SK-N-SH (cell line): ENCODE results near the gene LRRC1. TPM values are rescaled to one million over a fixed set of nuclear protein-coding genes. Genes with fewer than 3 reads are reported as not detected.

Experiments used
- CTCF ChIA-PET: fragments of 300-600, 350-600 bp; formaldehyde crosslinking; extraction: SDS; loops from one replicate; lab custom pipeline; 2021; lab: Yijun Ruan, JAX
- POLR2A ChIA-PET: fragments of 350-600 bp; sonication (Branson Sonifier 250); formaldehyde crosslinking; extraction: SDS; loops from one replicate; lab custom pipeline; 2020; ENCODE audit warnings: antibody characterized with exemption, inconsistent platforms; lab: Yijun Ruan, JAX
- DNase-seq: peaks from one replicate; pipeline ENCODE4 v3.0.0; 2012
- H2AFZ ChIP-seq: fragments of 200-600 bp; sonication (generic); 2 replicates; pipeline ENCODE4 v1.8.1; 2016; ENCODE audit warnings: antibody characterized with exemption, mild to moderate bottlenecking, low read depth
- H3F3A ChIP-seq: fragments of 200-600 bp; sonication (generic); replicated peaks from 2 replicates; pipeline ENCODE3; 2016; ENCODE audit warnings: antibody characterized with exemption, mild to moderate bottlenecking; ENCODE audit not compliant: insufficient read depth
- H3K27ac ChIP-seq, 2 experiments: fragments of 200-500 bp in 1 of 2; fragments of 200-600 bp in 1 of 2; sonication (Bioruptor generic) in 1 of 2; sonication (generic), shearing (Covaris generic) in 1 of 2; 2 replicates each; pipeline versions ENCODE4 v1.5.1 to v1.6.1; 2014 to 2016; ENCODE audit warnings: low read depth in 2 of 2, inconsistent platforms in 1 of 2, low read length in 1 of 2, mild to moderate bottlenecking in 1 of 2, mixed read lengths in 1 of 2
- H3K27me3 ChIP-seq: fragments of 200-600 bp; sonication (generic), shearing (Covaris generic); 2 replicates; pipeline ENCODE4 v1.6.1; 2016; ENCODE audit warnings: mixed run types; ENCODE audit not compliant: insufficient read depth
- H3K36me3 ChIP-seq, 2 experiments: fragments of 200-500 bp in 1 of 2; fragments of 200-600 bp in 1 of 2; sonication (Bioruptor generic) in 1 of 2; sonication (generic) in 1 of 2; replicated peaks in 1 of 2; 2 replicates each; pipeline versions ENCODE3 to v1.5.1; 2014 to 2016; ENCODE audit warnings: low read length in 1 of 2, mild to moderate bottlenecking in 1 of 2; ENCODE audit not compliant: insufficient read depth in 2 of 2, control insufficient read depth in 1 of 2
- H3K4me1 ChIP-seq, 2 experiments: fragments of 200-500 bp in 1 of 2; fragments of 200-600 bp in 1 of 2; sonication (Bioruptor generic) in 1 of 2; sonication (generic), shearing (Covaris generic) in 1 of 2; 2 replicates each; pipeline versions ENCODE4 v1.5.1 to v1.6.1; 2014 to 2016; ENCODE audit warnings: low read depth in 1 of 2, low read length in 1 of 2, mixed run types in 1 of 2; ENCODE audit not compliant: insufficient read depth in 2 of 2, control insufficient read depth in 1 of 2
- H3K4me2 ChIP-seq: fragments of 200-600 bp; sonication (generic), shearing (Covaris generic); 2 replicates; pipeline ENCODE4 v1.6.1; 2017; ENCODE audit warnings: mixed run types
- H3K4me3 ChIP-seq, 2 experiments: fragments of 200-500 bp in 1 of 2; fragments of 200-600 bp in 1 of 2; sonication (Bioruptor generic) in 1 of 2; sonication (generic), shearing (Covaris generic) in 1 of 2; 2 replicates each; pipeline versions ENCODE4 v1.5.1 to v1.8.1; 2014 to 2016; ENCODE audit warnings: low read depth in 2 of 2, inconsistent platforms in 1 of 2, low read length in 1 of 2, mild to moderate bottlenecking in 1 of 2, mixed read lengths in 1 of 2, moderate library complexity in 1 of 2
- H3K79me2 ChIP-seq: fragments of 200-600 bp; sonication (generic); 2 replicates; pipeline ENCODE4 v1.8.1; 2017; ENCODE audit warnings: mild to moderate bottlenecking; ENCODE audit not compliant: insufficient read depth
- H3K9ac ChIP-seq: fragments of 200-600 bp; sonication (generic); 2 replicates; pipeline ENCODE4 v1.6.1; 2017; ENCODE audit warnings: mixed run types
- H3K9me2 ChIP-seq: fragments of 200-600 bp; sonication (generic); 2 replicates; pipeline ENCODE4 v1.6.1; 2017; ENCODE audit warnings: mixed run types
- H3K9me3 ChIP-seq: fragments of 200-600 bp; sonication (generic); 2 replicates; pipeline ENCODE4 v1.6.1; 2017; ENCODE audit warnings: mixed run types, mild to moderate bottlenecking, moderate library complexity
- H4K20me1 ChIP-seq: fragments of 200-600 bp; sonication (generic); 2 replicates; pipeline ENCODE4 v1.6.1; 2017; ENCODE audit warnings: mild to moderate bottlenecking, mixed run types; ENCODE audit not compliant: insufficient read depth
- EP300 ChIP-seq, 2 experiments: IDR thresholded peaks; 2 replicates each; pipeline versions ENCODE4 v1.4.0 to v1.6.1; 2012; ENCODE audit warnings: borderline replicate concordance in 1 of 2, low read depth in 1 of 2, low read length in 1 of 2
- EZH2phosphoT487 ChIP-seq: fragments of 200-600 bp; sonication (generic); IDR thresholded peaks from 2 replicates; pipeline ENCODE4 v1.6.1; 2017; ENCODE audit warnings: low read depth, mixed run types, mild to moderate bottlenecking, antibody characterized with exemption, moderate library complexity, borderline replicate concordance
- FOXJ3 ChIP-seq: sonication (generic); formaldehyde crosslinking; IDR thresholded peaks from 2 replicates; pipeline ENCODE4 v1.5.1; 2020; ENCODE audit warnings: mild to moderate bottlenecking, missing genetic modification reagents
- FOXM1 ChIP-seq: IDR thresholded peaks from 2 replicates; pipeline ENCODE4 v1.4.0; 2012; ENCODE audit warnings: low read depth, mild to moderate bottlenecking
- IRF3 ChIP-seq: fragments of 150-350 bp; IDR thresholded peaks from 2 replicates; pipeline ENCODE4 v1.6.1; 2016; ENCODE audit warnings: mild to moderate bottlenecking, low read depth, low read length
- MXI1 ChIP-seq: IDR thresholded peaks from 2 replicates; pipeline ENCODE4 v1.6.1; 2012; ENCODE audit warnings: mild to moderate bottlenecking, low read depth, low read length, improper control_type of control experiment
- NFIC ChIP-seq: IDR thresholded peaks from 2 replicates; pipeline ENCODE4 v1.4.0; 2012; ENCODE audit warnings: borderline replicate concordance
- NRF1 ChIP-seq: IDR thresholded peaks from 2 replicates; pipeline ENCODE4 v1.6.1; 2012; ENCODE audit warnings: low read depth, mild to moderate bottlenecking, low read length
- POLR2AphosphoS5 ChIP-seq: IDR thresholded peaks from 2 replicates; pipeline ENCODE4 v1.6.1; 2012; ENCODE audit warnings: low read depth, low read length
- RAD21 ChIP-seq: IDR thresholded peaks from 2 replicates; pipeline ENCODE4 v1.6.1; 2012; ENCODE audit warnings: mild to moderate bottlenecking, low read length
- SIN3A ChIP-seq: IDR thresholded peaks from 2 replicates; pipeline ENCODE4 v1.6.1; 2012; ENCODE audit warnings: low read depth, mild to moderate bottlenecking, low read length, moderate library complexity, borderline replicate concordance
- TAF1 ChIP-seq: IDR thresholded peaks from 2 replicates; pipeline ENCODE4 v1.6.1; 2012; ENCODE audit warnings: low read depth, mild to moderate bottlenecking, low read length, moderate library complexity, borderline replicate concordance
- USF1 ChIP-seq: IDR thresholded peaks from 2 replicates; pipeline ENCODE4 v1.4.0; 2012; ENCODE audit warnings: low read depth, borderline replicate concordance
- USF2 ChIP-seq: fragments of 150-350 bp; IDR thresholded peaks from 2 replicates; pipeline ENCODE4 v1.6.1; 2017; ENCODE audit warnings: antibody characterized with exemption, low read length, low read depth, borderline replicate concordance
- YY1 ChIP-seq: IDR thresholded peaks from 2 replicates; pipeline ENCODE4 v1.4.0; 2012; ENCODE audit warnings: low read depth, mild to moderate bottlenecking
- ZBTB33 ChIP-seq: IDR thresholded peaks from 2 replicates; pipeline ENCODE4 v1.4.0; 2012; ENCODE audit warnings: low read depth, borderline replicate concordance
- WGBS: methylation state at CpG from one replicate; pipeline ENCODE4 v1.1.6; 2017; ENCODE audit warnings: low lambda C conversion rate; 5-methylcytosine and 5-hydroxymethylcytosine counted together
- polyA plus RNA-seq, 3 experiments: library from polyadenylated mRNA; depleted of rRNA; stranded (reverse); fragments of >200 nt; gene quantifications; 2 replicates each; pipeline ENCODE4 v1.2.3, GENCODE V29; 2012
- TF ChIP-seq, protein P1 (sequence below): IDR thresholded peaks from 2 replicates; pipeline ENCODE4 v1.4.0; 2012; ENCODE audit warnings: low read depth

Gene LRRC1
- polyA plus RNA-seq, 1 of the 3 experiments (the other 2 are of a cell fraction), result 0.84 TPM

DNA sequence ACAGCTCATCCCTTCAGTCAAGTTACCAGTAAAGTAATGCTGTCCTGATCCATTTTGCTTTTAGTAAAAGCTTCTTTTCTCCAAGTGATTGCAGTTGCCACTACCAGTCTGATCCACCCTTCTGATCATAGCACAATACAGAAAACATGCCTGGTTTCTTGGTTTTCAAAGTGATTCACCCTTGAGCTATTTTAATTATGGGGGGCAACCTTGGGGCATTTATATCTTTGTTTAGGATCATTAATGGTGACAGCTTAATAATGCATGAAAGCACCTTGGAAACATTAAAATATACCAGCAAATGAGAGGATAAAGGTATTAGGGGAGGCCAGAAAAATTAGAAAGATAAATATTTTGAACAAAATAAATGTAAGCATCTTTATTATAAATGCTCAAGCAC is 38.4 kb downstream of the LRRC1 start:
- Histone ChIP-seq H3K36me3 (no peaks in the 10 kb centered on the region), H3K9me2 (no peaks in the 10 kb centered on the region), H3K4me1 (no peaks in the 10 kb centered on the region), H3K27me3 (no peaks in the 10 kb centered on the region)
- no peak for DNase-seq
- TF ChIP-seq EZH2phosphoT487 (no peak), NRF1 (no peak), EP300 (IDR thresholded peaks at IDR 0.05; ENCODE audit: borderline replicate concordance in 1 of 2, low read depth in 1 of 2, low read length in 1 of 2) (no peak)
- TF ChIP-seq, all 33 proteins: peak for 0
- Histone ChIP-seq H3K9me3 (no peaks in the 10 kb centered on the region), H2AFZ (no peak overlapping the region), H3K27ac (no peak overlapping the region; a peak in 1 of 4 replicates), H3F3A (no peaks in the 10 kb centered on the region), H4K20me1 (no peaks in the 10 kb centered on the region), H3K79me2 (no peaks in the 10 kb centered on the region), H3K4me3 (no peak overlapping the region), H3K9ac (no peak overlapping the region), H3K4me2 (no peak overlapping the region)
- ChIA-PET POLR2A (no interaction called here), CTCF (no interaction called here)

DNA sequence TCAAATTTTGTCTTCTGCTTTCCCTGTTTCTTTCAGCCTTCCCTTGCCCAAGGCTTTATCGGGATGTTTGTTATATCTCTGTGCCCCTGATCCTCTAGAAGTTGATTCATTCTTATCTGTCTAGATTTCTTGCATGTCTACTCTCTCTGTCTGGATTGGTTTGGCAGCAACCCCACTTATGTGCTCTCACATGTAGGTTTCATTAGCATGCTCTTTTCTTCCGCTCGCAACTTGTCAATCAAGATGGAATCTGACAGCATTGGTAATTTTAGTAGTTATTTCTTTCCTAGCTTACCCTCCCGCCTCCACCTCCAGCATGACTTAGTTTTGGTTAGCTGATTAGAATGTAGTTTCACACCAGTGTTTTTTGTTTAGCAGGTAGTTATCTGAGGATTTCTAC is 39.3 kb downstream of the LRRC1 start:
- POLR2A ChIA-PET, result no interaction called here
- Histone ChIP-seq H3F3A (no peaks in the 10 kb centered on the region), H3K9me3 (no peaks in the 10 kb centered on the region), H3K27ac (no peak overlapping the region; a peak in 1 of 4 replicates), H3K4me1 (no peaks in the 10 kb centered on the region), H2AFZ (no peak overlapping the region), H3K9me2 (no peaks in the 10 kb centered on the region), H3K4me3 (no peak overlapping the region), H3K4me2 (no peak overlapping the region), H3K27me3 (no peaks in the 10 kb centered on the region), H3K36me3 (no peaks in the 10 kb centered on the region), H3K79me2 (no peaks in the 10 kb centered on the region), H4K20me1 (no peaks in the 10 kb centered on the region), H3K9ac (no peak overlapping the region)
- WGBS, result 15% methylated on average over 4 of the region's 4 CpGs
- CTCF ChIA-PET, result no interaction called here
- TF ChIP-seq MXI1 (no peak), NFIC (no peak), ZBTB33 (no peak), SIN3A (no peak), EZH2phosphoT487 (no peak), TAF1 (no peak), USF2 (no peak), FOXM1 (no peak), RAD21 (no peak), IRF3 (no peak), USF1 (no peak), POLR2AphosphoS5 (no peak), YY1 (no peak), FOXJ3 (CRISPR knock-in tag) (no peak)
- TF ChIP-seq, protein P1, sequence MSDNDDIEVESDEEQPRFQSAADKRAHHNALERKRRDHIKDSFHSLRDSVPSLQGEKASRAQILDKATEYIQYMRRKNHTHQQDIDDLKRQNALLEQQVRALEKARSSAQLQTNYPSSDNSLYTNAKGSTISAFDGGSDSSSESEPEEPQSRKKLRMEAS, result no peak
- no peak for DNase-seq
